GM19438 (cell line): Measurements from ENCODE around the gene LRP2.
"Not testable (repeated sequence)": the region's sequence is repeated elsewhere in the genome, so short reads cannot be mapped to it uniquely, and the experiment has no call there.

Source experiments
- ATAC-seq: cut with Tn5 transposase; IDR thresholded peaks from one replicate; pipeline ENCODE4 v1.9.1; 2021; ENCODE audit warnings: low read depth; ENCODE audit not compliant: unreplicated experiment

LRP2 gene

DNA sequence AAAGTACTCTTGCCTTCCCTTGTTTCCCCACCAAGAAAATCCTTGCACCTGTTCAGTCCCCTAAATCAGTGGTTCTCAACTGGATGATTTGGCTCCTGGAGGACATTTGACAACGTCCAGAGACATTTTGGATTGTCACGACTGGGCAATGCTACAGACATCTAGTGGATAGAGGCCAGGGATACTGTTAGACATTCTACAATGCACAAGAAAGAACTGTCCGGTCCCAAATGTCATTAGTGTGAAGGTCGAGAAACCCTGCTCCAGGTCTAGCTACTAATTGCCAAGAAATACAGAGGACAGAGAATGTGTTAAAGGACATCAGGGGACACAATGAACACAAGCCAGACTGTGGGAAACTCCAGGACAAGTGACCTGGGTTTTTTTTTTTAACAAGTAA is 60.0 kb downstream of the LRP2 start:
- ATAC-seq, result no peak

DNA sequence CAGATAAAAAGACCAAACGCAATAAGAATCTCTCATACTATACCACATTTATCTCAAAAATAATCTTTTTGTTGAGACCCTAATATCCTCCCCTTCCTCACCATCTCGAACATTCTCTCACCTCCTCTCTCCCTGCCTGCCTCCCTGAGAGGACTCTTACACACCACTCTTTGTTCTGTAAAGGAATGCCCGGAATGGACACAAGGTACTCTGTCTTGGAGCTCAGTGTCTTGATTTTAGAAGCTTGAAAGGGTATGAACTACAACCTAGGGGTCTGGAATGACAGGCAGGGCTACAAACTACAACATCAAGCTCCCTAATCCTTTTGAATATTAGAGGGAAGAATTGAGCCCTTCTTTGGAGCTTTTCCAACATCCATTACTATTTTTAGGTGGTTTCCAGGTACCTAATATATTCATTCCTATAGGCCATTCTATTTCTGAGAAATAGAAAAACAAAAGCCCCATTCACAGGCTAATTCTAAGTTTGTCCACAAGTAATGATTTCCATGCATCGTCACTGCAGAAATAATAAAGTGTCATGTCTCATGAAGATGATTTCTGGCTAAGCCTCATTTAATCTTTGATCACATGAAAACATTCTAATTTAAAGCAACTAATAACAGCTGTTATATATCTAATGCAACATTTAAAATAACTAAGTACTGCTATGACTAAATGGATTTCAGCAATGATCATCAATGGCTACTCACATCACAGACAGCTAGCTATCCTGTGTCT is 60.6 kb downstream of the LRP2 start:
- ATAC-seq, result no peak

DNA sequence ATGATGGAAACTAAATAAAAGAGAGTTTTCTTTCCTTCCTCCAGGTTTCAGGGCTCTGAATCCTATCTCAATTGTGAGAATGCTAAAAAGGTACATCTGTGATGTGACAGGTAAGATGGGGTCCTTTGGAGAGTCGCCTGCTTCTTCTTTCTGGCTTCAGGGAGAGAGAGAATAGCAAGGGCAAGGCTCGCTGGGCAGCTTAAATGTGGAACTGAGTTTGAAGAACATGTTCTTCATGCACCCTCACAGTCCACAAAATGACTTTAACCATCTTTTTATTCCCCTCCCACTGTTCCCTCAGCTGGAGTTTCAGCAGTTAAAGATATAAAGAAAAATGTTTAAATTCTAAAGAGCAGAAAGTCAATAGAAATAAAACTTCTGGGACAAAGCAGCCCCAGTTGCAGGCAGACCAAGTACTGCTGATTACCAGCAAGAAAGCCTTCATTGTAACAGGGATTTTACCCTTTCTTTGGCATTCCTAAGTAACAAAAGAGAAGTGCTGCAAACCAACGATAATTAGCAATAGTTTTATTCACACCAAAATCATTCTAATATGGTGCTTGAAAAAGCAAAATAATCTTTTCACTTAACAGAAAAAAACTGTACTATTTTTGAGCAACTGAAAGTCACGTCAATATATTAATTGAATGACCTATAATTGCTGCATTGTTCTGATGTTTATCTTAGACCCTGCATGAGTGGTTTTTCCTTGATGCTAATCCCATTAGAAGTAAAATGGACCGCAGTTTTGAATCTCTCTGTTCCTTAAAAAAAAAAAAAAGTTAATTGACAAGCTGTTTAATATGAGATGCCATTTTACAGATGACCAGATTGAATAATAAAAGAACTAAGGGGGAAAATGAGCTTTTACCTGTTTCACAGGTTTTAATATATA is 61.5 kb downstream of the LRP2 start:
- ATAC-seq, result no peak

DNA sequence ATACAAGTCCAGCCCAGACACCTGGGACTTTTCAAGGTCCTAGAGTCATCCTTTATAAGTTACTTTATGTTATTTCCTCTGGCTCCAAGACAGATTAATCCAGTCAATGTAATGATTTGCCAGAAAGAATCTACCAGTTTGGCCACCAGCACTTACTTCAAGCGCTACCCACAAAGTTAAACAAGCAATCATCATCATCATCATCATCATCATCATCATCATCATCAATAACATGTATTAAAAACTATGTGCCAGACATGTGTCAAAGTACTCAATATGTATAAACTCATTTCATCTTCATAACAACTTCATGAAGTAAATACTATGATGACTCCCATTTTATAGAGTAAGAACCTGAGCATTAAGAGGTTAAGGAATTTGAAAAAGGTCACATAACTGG is 64.3 kb downstream of the LRP2 start:
- no peak for ATAC-seq

- ATAC-seq, result no peak
Observed at GRCh38 chr2:169294001-169294675, 68.2 kb downstream of the LRP2 start.

DNA sequence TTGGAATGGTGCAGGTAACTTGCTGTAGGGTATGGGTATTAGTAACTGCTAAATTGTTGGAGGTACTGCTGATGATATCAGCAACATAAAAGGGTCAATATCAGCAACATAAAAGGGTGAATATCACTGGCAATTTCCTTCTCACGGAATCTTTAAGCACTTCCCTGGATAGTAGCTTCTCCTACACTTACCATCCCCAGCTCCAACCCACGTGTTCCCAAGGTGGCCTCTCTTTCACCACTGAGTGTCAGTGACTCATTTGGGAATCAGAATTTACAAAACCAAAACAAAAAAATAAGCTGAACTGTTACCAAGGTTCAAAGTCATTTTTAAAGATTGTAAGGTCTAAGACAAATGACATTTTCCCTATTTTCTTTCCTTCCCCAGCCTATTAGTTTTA is 70.8 kb downstream of the LRP2 start:
- ATAC-seq, result no peak

DNA sequence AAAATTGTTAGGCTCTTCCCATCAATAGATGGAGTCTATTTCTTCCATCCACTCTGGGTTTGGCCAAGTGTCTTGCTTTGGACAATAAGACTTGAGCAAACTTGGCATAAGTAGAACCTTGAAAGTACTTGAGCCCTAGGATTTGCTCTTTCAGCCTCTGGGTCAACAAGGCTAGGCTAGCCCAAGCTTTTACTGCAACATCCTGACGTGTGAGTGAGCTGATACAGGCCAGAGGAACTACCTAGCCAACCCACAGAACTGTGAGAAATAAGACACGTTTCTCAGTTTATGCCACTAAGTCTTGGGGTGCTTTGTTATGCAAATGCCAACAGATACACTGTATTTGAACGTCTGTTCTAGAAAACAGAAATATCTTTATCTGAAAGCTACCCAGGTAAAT is 71.9 kb downstream of the LRP2 start:
- no peak for ATAC-seq

DNA sequence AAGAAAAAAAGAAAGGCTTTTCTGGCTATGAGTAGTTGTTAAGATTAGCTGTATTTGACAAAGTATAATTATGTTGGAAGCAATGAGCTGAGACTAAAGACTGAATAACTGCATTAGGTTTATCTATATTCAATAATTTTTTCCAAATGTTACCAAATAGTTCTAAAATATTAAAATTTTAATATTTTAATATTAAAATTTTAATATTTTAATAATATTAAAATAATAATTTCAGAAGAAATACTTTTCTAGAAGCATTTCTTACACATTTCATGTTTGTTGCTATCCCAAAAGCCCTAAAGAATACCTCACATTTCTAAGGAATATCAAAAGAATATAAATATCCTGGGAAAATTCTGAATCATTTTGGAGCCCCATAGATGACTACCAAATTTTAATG is 74.7 kb downstream of the LRP2 start:
- no peak for ATAC-seq

- no peak for ATAC-seq
Observed at GRCh38 chr2:169286624-169287231, 75.6 kb downstream of the LRP2 start.

- no peak for ATAC-seq
Observed at GRCh38 chr2:169285531-169286235, 76.7 kb downstream of the LRP2 start.

- ATAC-seq, result no peak
Observed at GRCh38 chr2:169280502-169280901, 81.8 kb downstream of the LRP2 start.

DNA sequence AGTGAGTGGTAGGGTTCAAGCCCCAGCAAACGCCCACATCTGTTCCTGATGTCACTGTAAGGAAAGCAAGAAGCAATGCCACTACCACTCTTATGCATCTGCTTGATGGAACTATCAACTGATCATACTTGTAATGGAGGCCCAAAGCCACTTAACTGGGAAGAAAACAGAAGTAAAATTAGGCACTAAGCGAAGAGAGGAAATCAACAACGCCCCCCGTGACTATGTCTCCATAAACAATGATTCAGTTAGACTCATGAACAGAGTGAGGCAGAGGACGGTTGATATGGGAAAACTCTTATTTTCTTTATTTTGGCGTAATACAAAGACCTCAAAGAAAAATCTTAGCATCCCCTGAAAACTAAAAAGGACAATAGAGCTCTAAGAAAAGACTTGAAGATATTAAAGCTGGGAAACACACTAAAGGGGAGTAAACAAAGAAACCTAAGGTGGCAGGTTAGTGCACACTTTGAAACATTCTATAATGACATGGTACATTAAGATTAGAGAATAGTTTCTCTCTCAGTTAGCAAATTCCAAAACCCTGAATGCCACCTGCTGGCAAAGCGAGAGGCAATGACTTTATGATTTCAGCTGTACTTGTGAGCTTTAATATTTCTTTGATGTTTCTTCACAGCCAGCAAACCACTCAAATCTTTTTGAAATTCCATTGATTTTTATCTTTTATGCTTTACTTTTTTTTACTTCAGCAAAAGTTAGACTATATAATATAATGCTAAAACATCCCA is 86.5 kb downstream of the LRP2 start:
- no peak for ATAC-seq

- no peak for ATAC-seq
Observed at GRCh38 chr2:169272010-169272409, 90.3 kb downstream of the LRP2 start.

DNA sequence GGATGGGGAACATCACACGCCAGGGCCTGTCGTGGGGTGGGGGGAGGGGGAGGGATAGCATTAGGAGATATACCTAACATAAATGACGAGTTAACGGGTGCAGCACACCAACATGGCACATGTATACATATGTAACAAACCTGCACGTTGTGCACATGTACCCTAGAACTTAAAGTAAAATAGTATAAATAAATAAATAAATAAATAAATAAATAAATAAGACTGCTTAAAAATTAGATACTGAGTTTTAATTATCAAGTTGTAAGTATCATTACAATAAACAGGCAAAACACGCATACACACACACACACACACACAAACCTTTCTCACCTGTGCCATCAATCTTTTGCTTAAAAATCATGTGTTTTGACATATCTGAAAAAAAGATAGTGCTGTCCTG is 91.8 kb downstream of the LRP2 start:
- ATAC-seq, result not testable (repeated sequence)

- ATAC-seq, result no peak
Observed at GRCh38 chr2:169265591-169265990, 96.7 kb downstream of the LRP2 start.

DNA sequence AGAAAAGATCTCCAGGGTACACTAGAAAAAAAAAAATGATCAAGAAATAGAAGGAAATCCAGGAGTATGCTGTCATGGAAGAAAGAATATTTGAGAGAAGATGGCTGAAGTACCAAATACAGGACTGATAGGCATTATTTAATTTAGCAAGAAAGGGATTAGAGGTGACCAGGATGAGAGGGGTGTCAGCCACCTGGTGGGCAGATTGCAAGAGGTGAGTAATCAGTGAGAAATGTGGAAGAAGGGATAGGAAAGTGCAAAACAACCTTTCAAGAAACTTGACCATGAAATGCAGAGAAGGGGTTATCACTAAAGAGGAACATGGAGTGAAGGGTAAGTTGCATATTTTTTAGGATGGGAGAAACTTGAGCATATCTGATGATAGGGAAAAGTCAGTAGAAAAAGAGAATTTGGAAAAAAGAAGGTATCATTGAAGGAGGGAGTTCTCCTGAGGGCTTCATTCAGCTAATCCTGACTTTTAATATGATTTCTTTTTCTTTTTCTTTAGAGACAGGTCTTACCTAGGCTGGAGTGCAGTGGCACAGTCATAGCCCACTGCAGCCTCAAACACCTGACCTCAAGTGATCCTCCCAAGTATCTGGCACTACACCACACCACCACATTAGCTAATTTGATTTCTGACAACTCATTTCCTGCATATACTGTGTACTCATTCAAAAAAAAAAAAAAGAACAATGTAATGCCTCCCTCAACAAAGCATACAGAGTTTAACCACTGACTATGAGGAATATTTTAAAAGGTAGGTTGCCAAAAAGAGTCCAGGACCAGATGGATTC is 101.3 kb downstream of the LRP2 start:
- no peak for ATAC-seq

DNA sequence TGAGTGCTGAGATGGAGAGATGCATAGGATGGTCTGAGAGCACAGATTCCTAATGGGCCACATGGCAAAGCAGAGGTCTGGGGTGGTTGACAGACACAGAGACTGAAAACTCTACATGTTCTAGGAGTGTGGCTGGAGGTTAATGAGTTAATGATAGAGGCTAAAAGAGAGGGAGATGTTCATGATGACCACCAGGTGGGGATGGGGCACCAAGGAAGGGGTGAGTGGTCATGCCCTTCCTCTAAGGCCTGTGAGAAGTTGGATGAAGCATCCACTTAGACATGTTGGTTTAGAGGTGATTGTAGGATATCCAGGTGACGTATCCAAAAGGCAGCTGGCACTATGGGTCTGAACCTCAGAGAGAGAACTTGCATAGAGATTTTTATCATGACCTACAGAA is 102.1 kb downstream of the LRP2 start:
- no peak for ATAC-seq

DNA sequence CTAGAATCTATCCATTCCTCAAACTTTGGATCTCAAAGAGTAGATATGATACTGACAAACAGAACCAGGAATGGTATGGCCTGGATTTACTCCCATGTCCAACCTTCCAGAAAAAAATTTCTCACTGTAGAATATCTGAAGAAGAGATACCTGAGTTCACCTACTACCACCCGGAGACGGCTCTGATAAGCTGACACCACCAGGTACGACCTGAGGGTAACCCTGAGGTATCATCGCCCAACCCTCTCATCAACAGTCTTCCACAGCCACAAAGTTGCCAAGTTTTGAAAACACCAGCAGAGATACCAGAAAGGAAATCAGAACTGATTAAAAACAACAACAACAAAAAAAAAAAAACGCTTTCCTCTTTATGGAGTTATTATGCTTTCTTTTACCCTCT is 102.9 kb downstream of the LRP2 start:
- ATAC-seq, result no peak

- ATAC-seq, result no peak
Observed at GRCh38 chr2:169258045-169258601, 104.2 kb downstream of the LRP2 start.
